SU-DHL-6 (cell line): Measurements from ENCODE around the gene TMEM131.

Source experiments
- EZH2phosphoT487 ChIP-seq: fragments of 200-600 bp; sonication (generic), shearing (Covaris generic); conservative IDR thresholded peaks from 2 replicates; pipeline ENCODE4 v1.6.1; 2018; ENCODE audit warnings: mild to moderate bottlenecking, antibody characterized with exemption, low read length, moderate library complexity, mixed read lengths
- TF ChIP-seq, protein P1 (sequence below): fragments of 200-600 bp; sonication (generic); IDR thresholded peaks from one replicate; pipeline ENCODE4 v1.5.1; 2017; ENCODE audit warnings: antibody characterized with exemption, mild to moderate bottlenecking, low read length, moderate library complexity; ENCODE audit not compliant: insufficient read depth, poor library complexity, severe bottlenecking

DNA sequence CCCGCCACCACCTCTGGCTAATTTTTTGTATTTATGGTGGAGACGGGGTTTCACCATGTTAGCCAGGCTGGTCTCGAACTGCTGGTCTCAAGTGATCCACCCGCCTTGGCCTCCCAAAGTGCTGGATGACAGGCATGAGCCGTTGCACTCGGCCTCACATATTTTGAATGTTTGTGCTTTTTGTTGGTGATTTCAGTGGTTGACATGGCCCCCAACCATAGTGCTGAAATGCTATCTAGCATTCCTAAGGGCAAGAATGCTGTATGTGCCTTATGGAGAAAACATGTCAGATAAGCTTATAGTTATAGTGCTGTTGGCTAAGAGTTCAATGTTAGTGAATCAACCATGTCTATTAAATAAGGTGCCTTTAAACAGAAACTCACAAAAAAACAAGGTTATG, 273.5 kb downstream of the TMEM131 start:
- TF ChIP-seq EZH2phosphoT487, result no peak
- TF ChIP-seq, protein P1, sequence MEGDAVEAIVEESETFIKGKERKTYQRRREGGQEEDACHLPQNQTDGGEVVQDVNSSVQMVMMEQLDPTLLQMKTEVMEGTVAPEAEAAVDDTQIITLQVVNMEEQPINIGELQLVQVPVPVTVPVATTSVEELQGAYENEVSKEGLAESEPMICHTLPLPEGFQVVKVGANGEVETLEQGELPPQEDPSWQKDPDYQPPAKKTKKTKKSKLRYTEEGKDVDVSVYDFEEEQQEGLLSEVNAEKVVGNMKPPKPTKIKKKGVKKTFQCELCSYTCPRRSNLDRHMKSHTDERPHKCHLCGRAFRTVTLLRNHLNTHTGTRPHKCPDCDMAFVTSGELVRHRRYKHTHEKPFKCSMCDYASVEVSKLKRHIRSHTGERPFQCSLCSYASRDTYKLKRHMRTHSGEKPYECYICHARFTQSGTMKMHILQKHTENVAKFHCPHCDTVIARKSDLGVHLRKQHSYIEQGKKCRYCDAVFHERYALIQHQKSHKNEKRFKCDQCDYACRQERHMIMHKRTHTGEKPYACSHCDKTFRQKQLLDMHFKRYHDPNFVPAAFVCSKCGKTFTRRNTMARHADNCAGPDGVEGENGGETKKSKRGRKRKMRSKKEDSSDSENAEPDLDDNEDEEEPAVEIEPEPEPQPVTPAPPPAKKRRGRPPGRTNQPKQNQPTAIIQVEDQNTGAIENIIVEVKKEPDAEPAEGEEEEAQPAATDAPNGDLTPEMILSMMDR, result no peak
